H9 (cell line): ENCODE measurements around the gene BNC1. TPM values are rescaled to one million over a fixed set of nuclear protein-coding genes. Genes with fewer than 3 reads are reported as not detected.

Experiments
- DNase-seq: peaks from one replicate; pipeline ENCODE4 v3.0.0-alpha.2; 2017
- H2AFZ ChIP-seq: one replicate; pipeline ENCODE4 v1.6.1; 2013; ENCODE audit warnings: mild to moderate bottlenecking, low read length, control low read depth, moderate library complexity
- H2AK5ac ChIP-seq: 2 replicates; pipeline ENCODE4 v1.6.1; 2013; ENCODE audit warnings: low read length, control low read depth, mixed read lengths; ENCODE audit not compliant: insufficient read length
- H2BK120ac ChIP-seq: one replicate; pipeline ENCODE4 v1.6.1; 2013; ENCODE audit warnings: low read depth, mild to moderate bottlenecking, low read length, control low read depth, inconsistent platforms; ENCODE audit not compliant: poor library complexity, severe bottlenecking
- H2BK12ac ChIP-seq: 2 replicates; pipeline ENCODE4 v1.6.1; 2013; ENCODE audit warnings: low read length, control low read depth, mixed read lengths, low read depth; ENCODE audit not compliant: insufficient read length
- H2BK15ac ChIP-seq: 2 replicates; pipeline ENCODE4 v1.6.1; 2013; ENCODE audit warnings: low read depth, low read length, control low read depth
- H2BK20ac ChIP-seq: one replicate; pipeline ENCODE4 v1.6.1; 2013; ENCODE audit warnings: low read depth, mild to moderate bottlenecking, low read length, control low read depth, inconsistent platforms; ENCODE audit not compliant: poor library complexity, severe bottlenecking
- H2BK5ac ChIP-seq: 2 replicates; pipeline ENCODE4 v1.6.1; 2013; ENCODE audit warnings: low read length, control low read depth, mixed read lengths; ENCODE audit not compliant: insufficient read length
- H3K14ac ChIP-seq: 2 replicates; pipeline ENCODE4 v1.6.1; 2013; ENCODE audit warnings: low read length, control low read depth; ENCODE audit not compliant: insufficient read depth
- H3K18ac ChIP-seq: 2 replicates; pipeline ENCODE4 v1.6.1; 2013; ENCODE audit warnings: low read depth, mild to moderate bottlenecking, mixed read lengths, low read length, control low read depth; ENCODE audit not compliant: insufficient read length
- H3K23ac ChIP-seq: 2 replicates; pipeline ENCODE4 v1.6.1; 2013; ENCODE audit warnings: low read length, control low read depth, mixed read lengths, low read depth; ENCODE audit not compliant: insufficient read length
- H3K23me2 ChIP-seq: 2 replicates; pipeline ENCODE4 v1.6.1; 2013; ENCODE audit warnings: low read depth, mild to moderate bottlenecking, mixed read lengths, low read length, control low read depth; ENCODE audit not compliant: insufficient read length, poor library complexity, severe bottlenecking
- H3K27ac ChIP-seq: 2 replicates; pipeline ENCODE4 v1.5.1; 2013; ENCODE audit warnings: low read length, control low read depth, mixed read lengths, low read depth; ENCODE audit not compliant: insufficient read length
- H3K27me3 ChIP-seq: 2 replicates; pipeline ENCODE4 v1.6.1; 2013; ENCODE audit warnings: low read length, control low read depth, inconsistent platforms; ENCODE audit not compliant: insufficient read depth
- H3K4ac ChIP-seq: 2 replicates; pipeline ENCODE4 v1.6.1; 2013; ENCODE audit warnings: low read depth, mild to moderate bottlenecking, control low read depth, inconsistent platforms, low read length, moderate library complexity
- H3K4me1 ChIP-seq: 2 replicates; pipeline ENCODE4 v1.6.1; 2013; ENCODE audit warnings: low read length, control low read depth, inconsistent platforms; ENCODE audit not compliant: insufficient read depth
- H3K4me2 ChIP-seq: 2 replicates; pipeline ENCODE4 v1.6.1; 2013; ENCODE audit warnings: low read length, control low read depth, mixed read lengths; ENCODE audit not compliant: insufficient read length, insufficient read depth
- H3K56ac ChIP-seq: 2 replicates; pipeline ENCODE4 v1.6.1; 2013; ENCODE audit warnings: low read depth, mild to moderate bottlenecking, mixed read lengths, low read length, control low read depth; ENCODE audit not compliant: insufficient read length
- H3K79me1 ChIP-seq: 2 replicates; pipeline ENCODE4 v1.6.1; 2013; ENCODE audit warnings: low read depth, mild to moderate bottlenecking, moderate library complexity, low read length, control low read depth, inconsistent platforms; ENCODE audit not compliant: insufficient read depth, poor library complexity, severe bottlenecking
- H3K79me2 ChIP-seq: 2 replicates; pipeline ENCODE4 v1.6.1; 2013; ENCODE audit warnings: low read length, control low read depth, inconsistent platforms; ENCODE audit not compliant: insufficient read depth
- H3K9ac ChIP-seq: 2 replicates; pipeline ENCODE4 v1.6.1; 2013; ENCODE audit warnings: low read length, control low read depth, mixed read lengths; ENCODE audit not compliant: insufficient read length; ENCODE audit errors: extremely low read depth
- H3K9me3 ChIP-seq: one replicate; pipeline ENCODE4 v1.6.1; 2013; ENCODE audit warnings: low read depth, low read length, inconsistent platforms; ENCODE audit not compliant: control insufficient read depth
- H3T11ph ChIP-seq: one replicate; pipeline ENCODE4 v1.6.1; 2013; ENCODE audit warnings: mild to moderate bottlenecking, low read length, control low read depth, inconsistent platforms
- H4K20me1 ChIP-seq: one replicate; pipeline ENCODE4 v1.6.1; 2013; ENCODE audit not compliant: control insufficient read depth, insufficient read length, insufficient read depth
- H4K5ac ChIP-seq: 2 replicates; pipeline ENCODE4 v1.6.1; 2013; ENCODE audit warnings: low read depth, mild to moderate bottlenecking, mixed read lengths, low read length, control low read depth; ENCODE audit not compliant: insufficient read length
- H4K8ac ChIP-seq: replicated peaks from 2 replicates; pipeline ENCODE4 v1.6.1; 2013; ENCODE audit warnings: low read length, control low read depth, mixed read lengths, low read depth; ENCODE audit not compliant: insufficient read length
- H4K91ac ChIP-seq: 2 replicates; pipeline ENCODE4 v1.6.1; 2013; ENCODE audit warnings: low read depth, mild to moderate bottlenecking, moderate library complexity, mixed read lengths, low read length, control low read depth; ENCODE audit not compliant: insufficient read length
- H3K27ac Mint-ChIP-seq, 3 experiments: 2 replicates in 2 of 3; 3 replicates in 1 of 3; pipeline ENCODE4 v1.8.0; 2020 to 2021; ENCODE audit warnings: mixed read lengths in 3 of 3, mild to moderate bottlenecking in 1 of 3, moderate library complexity in 1 of 3
- H3K27me3 Mint-ChIP-seq: 2 replicates; pipeline ENCODE4 v1.8.0; 2021; ENCODE audit warnings: low read depth, mild to moderate bottlenecking, moderate library complexity, mixed read lengths
- H3K36me3 Mint-ChIP-seq, 3 experiments: 2 replicates in 2 of 3; 3 replicates in 1 of 3; pipeline ENCODE4 v1.8.0; 2020 to 2021; ENCODE audit warnings: low read depth in 3 of 3, mixed read lengths in 3 of 3; ENCODE audit not compliant: insufficient read depth in 1 of 3
- H3K4me1 Mint-ChIP-seq, 2 experiments: 2 replicates each; pipeline ENCODE4 v1.8.0; 2020; ENCODE audit warnings: mixed read lengths in 2 of 2
- H3K4me3 Mint-ChIP-seq, 2 experiments: 2 replicates in 1 of 2; 3 replicates in 1 of 2; pipeline ENCODE4 v1.8.0; 2020 to 2021; ENCODE audit warnings: mild to moderate bottlenecking in 2 of 2, mixed read lengths in 2 of 2, moderate library complexity in 1 of 2
- H3K9me3 Mint-ChIP-seq, 2 experiments: 2 replicates in 1 of 2; 3 replicates in 1 of 2; pipeline ENCODE4 v1.8.0; 2020; ENCODE audit warnings: mild to moderate bottlenecking in 2 of 2, mixed read lengths in 2 of 2, moderate library complexity in 1 of 2
- CTCF ChIP-seq: fragments of 200-600 bp; sonication (generic); conservative IDR thresholded peaks from 3 replicates; pipeline ENCODE4 v1.8.0; 2021; ENCODE audit warnings: antibody characterized with exemption, mild to moderate bottlenecking
- total RNA-seq: library from RNA; stranded (reverse); gene quantifications from 2 replicates; pipeline ENCODE4 v1.2.1, GENCODE V29; 2021

Gene BNC1
- total RNA-seq, 1 experiment from 2014 or later, result not detected

GRCh38 chr15:83320844-83321243, 36.4 kb upstream of the BNC1 start:
- no peak overlapping the region for H2BK20ac ChIP-seq
- H2BK5ac ChIP-seq, result no peak overlapping the region
- DNase-seq, result no peak
- Mint-ChIP-seq H3K9me3 (no peaks in the 10 kb centered on the region), H3K27ac (no peak overlapping the region), H3K36me3 (no peaks in the 10 kb centered on the region; a peak in 1 of 7 replicates), H3K27me3 (no peaks in the 10 kb centered on the region; the same call in none of the 2 replicates), H3K4me1 (peaks cover 10 to 12% of the 10 kb centered on the region in 2 experiments), H3K4me3 (no peak overlapping the region)
- H2AFZ ChIP-seq, result no peak overlapping the region
- H4K8ac ChIP-seq, result no peak overlapping the region
- no peak overlapping the region for H3K4me2 ChIP-seq
- no peaks in the 10 kb centered on the region for H3K79me1 ChIP-seq
- H4K5ac ChIP-seq, result no peak overlapping the region
- no peak overlapping the region for H3K23ac ChIP-seq
- H2BK12ac ChIP-seq, result no peak overlapping the region
- H3K27ac ChIP-seq, result no peak overlapping the region
- no peak overlapping the region for H4K91ac ChIP-seq
- H3K14ac ChIP-seq, result no peak overlapping the region
- H3K18ac ChIP-seq, result no peak overlapping the region
- no peaks in the 10 kb centered on the region for H3K79me2 ChIP-seq
- H2AK5ac ChIP-seq, result no peak overlapping the region
- no peak overlapping the region for H3T11ph ChIP-seq
- no peak overlapping the region for H3K4ac ChIP-seq
- no peaks in the 10 kb centered on the region for H3K9me3 ChIP-seq
- no peak overlapping the region for H2BK15ac ChIP-seq
- no peak for TF ChIP-seq CTCF
- H3K56ac ChIP-seq, result no peak overlapping the region
- no peaks in the 10 kb centered on the region for H3K4me1 ChIP-seq
- H3K9ac ChIP-seq, result no peak overlapping the region
- H2BK120ac ChIP-seq, result no peak overlapping the region
- H3K27me3 ChIP-seq, result no peaks in the 10 kb centered on the region
- no peaks in the 10 kb centered on the region for H4K20me1 ChIP-seq
- no peaks in the 10 kb centered on the region for H3K23me2 ChIP-seq
